Medulla oblongata (tissue), 1 donor: ENCODE results near the gene VN1R5.

Experiments used
- DNase-seq: peaks from one replicate; pipeline ENCODE4 v3.0.0-alpha.2; 2015; ENCODE audit errors: extremely low spot score

Gene VN1R5

DNA sequence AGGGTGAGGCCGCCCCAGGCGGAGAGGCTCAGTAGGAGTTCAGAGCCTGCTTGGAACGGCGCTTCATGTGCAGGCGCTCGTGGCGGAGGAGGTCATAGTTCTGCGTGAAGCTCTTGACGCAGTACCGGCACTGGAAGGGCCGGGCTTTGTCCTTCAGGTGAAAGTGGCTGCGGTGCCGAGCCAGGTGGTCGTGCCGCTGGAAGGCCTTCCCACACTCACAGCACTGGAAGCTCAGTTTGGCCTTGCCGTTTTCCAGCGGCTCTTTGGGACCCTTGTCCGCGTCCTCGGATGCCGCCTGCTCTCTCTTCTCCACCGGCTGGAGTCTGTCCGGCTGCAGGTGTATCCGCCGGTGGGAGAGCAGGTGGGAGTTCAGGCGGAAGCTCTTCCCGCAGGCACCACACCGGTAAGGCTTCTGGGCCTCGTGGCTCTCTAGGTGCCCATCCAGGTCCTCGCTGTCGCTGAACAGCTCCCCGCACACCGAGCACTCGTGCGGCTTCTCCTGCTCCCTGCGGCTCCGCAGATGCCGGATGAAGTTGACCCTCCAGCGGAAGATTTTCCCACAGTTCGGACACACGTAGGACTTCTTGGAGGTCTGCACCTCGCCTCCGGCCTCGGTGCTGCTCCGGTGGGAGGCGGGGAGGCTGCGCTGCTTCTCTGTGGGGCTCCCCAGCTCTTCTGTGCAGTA lies 44.8 kb downstream of the VN1R5 start:
- no peak for DNase-seq

DNA sequence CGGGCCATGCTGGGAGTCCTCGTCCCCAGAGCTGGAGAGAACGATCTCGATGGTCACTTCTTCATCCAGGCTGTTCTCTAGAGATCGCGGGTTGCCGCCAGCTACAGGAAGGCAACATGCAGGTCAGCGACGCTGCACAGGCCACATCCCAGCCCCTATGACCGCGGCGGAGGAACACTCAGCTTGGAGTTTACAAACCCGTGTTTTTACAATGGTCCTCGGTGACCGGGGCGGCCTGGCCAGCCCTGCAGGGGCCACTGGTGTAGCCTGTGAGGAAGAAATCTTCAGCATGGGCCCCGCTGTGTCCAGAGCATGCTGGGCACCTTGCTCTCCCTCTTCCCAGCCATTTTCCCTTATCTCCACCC lies 45.3 kb downstream of the VN1R5 start:
- no peak for DNase-seq

DNA sequence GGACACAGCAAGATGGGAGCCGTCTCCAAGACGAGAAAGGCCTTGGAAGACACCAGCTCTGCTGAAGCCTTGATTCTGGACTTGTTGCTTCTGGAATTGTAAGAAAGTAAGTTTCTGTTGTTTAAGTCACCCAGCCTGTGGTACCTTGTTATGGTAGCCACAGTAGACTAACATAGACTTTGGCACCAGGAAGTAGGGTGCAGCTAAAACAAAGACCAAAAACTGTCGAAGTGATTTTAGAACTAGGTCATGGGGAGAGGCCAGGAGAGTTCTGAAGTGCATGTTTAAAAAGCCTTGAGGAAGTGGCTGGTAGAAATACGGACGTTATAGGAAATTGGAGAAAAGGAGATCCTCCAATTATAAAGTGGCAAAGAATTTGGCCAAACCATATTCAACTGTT lies 47.3 kb downstream of the VN1R5 start:
- no peak for DNase-seq

DNA sequence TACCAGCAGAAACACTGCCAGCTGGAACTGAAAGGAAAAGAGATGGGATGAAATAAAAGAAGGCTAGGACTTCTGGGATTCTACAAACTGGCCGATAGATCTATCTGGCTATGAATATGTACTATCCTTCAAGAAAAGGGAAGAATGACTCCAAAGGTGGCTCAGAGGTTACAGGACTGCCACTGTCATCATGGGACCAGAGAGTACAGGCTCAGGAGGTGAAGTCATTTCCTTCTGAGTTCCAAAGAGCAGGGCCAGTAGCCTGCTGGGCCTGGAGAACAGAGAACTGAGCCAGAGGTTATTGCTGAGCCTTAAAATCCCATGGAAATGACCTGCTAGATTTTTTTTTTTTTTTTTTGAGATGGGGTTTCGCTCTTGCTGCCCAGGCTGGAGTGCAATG lies 48.2 kb downstream of the VN1R5 start:
- no peak for DNase-seq
